Fibroblast of peridontal ligament (primary cell): Measurements from ENCODE around the gene MGP.

ENCODE experiments used
- DNase-seq: peaks from one replicate; pipeline ENCODE4 v3.0.0-alpha.2; 2010; ENCODE audit errors: extremely low read depth

The MGP gene

GRCh38 chr12:14903386-14904098 is 17.9 kb upstream of the MGP start:
- no peak for DNase-seq

- peak; percentile 13 for DNase-seq
Observed at GRCh38 chr12:14902465-14902864, 16.8 kb upstream of the MGP start.

- DNase-seq = no peak
Observed at GRCh38 chr12:14901228-14901562, 15.5 kb upstream of the MGP start.

GRCh38 chr12:14900521-14901227 is 15.0 kb upstream of the MGP start:
- DNase-seq = no peak

- DNase-seq = peak; percentile 73
Observed at GRCh38 chr12:14896521-14897169, 11.0 kb upstream of the MGP start.

- peak; percentile 17 for DNase-seq
Observed at GRCh38 chr12:14893506-14894250, 8.0 kb upstream of the MGP start.

- DNase-seq = peak; percentile 44
Observed at GRCh38 chr12:14892726-14893505, 7.3 kb upstream of the MGP start.

GRCh38 chr12:14890701-14891100 is 5.0 kb upstream of the MGP start:
- DNase-seq = no peak

GRCh38 chr12:14886271-14886670 is 617 bp upstream of the MGP start:
- DNase-seq = no peak

- DNase-seq = peak; percentile 70
Observed at GRCh38 chr12:14884458-14884878, 1.2 kb downstream of the MGP start.

- DNase-seq = no peak
Observed at GRCh38 chr12:14883686-14884085, 2.0 kb downstream of the MGP start.

- DNase-seq = no peak
Observed at GRCh38 chr12:14880890-14881453, 4.7 kb downstream of the MGP start.

GRCh38 chr12:14879222-14879933 is 6.3 kb downstream of the MGP start:
- DNase-seq = no peak

GRCh38 chr12:14878488-14878887 is 7.2 kb downstream of the MGP start:
- DNase-seq = no peak

- DNase-seq = no peak
Observed at GRCh38 chr12:14876833-14877232, 8.8 kb downstream of the MGP start.

- no peak for DNase-seq
Observed at GRCh38 chr12:14874882-14875281, 10.8 kb downstream of the MGP start.

- DNase-seq = no peak
Observed at GRCh38 chr12:14873440-14874185, 12.0 kb downstream of the MGP start.

- DNase-seq = no peak
Observed at GRCh38 chr12:14871886-14872285, 13.8 kb downstream of the MGP start.

GRCh38 chr12:14871247-14871646 is 14.4 kb downstream of the MGP start:
- no peak for DNase-seq
